HEK293T (cell line): ENCODE results near the gene LSM3.

ENCODE experiments used
- BHLHE40 ChIP-seq: fragments of 450-650 bp; IDR thresholded peaks from 2 replicates; pipeline ENCODE4 v1.6.1; 2016; ENCODE audit warnings: mild to moderate bottlenecking, moderate library complexity, borderline replicate concordance
- ELF4 ChIP-seq: fragments of 450-650 bp; IDR thresholded peaks from 2 replicates; pipeline ENCODE4 v1.6.1; 2017; ENCODE audit warnings: antibody characterized with exemption
- FOXM1 ChIP-seq: fragments of 450-650 bp; IDR thresholded peaks from 2 replicates; pipeline ENCODE4 v1.6.1; 2017; ENCODE audit warnings: mild to moderate bottlenecking, borderline replicate concordance
- TARDBP ChIP-seq: fragments of 450-650 bp; IDR thresholded peaks from 2 replicates; pipeline ENCODE4 v1.6.1; 2016

DNA sequence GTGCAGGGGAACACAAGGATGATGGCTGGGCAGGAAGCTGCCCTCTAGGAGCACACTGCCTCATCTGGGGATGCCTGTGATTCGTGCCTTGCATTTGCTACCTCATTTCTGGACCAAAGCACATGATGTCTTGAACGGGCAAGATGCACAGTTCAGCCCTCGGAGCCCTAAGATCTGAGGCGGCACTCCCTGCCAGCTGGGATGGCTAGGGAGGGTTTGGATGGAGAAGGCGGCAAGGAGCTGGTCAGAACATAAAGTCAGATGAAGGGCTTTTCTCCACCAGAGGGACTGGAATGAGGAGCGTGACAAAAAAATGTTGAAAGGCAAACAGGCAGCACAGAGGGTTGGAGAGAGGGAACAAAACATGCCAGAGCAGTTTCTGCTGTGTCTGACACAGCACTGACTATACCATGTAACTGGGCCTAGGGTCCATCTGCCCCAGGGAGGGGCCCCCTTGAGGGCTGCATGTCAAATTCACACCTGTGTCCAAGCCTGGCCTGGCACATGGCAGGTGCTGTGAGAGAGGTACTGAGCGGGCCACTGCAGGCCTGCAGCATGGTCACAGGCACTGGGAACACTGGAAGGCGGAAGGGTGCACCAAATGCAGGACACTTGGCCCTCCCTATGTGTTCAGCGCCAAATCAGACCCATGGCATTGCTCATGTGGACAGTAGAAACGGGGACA, 32.1 kb upstream of the LSM3 start:
- TF ChIP-seq ELF4 (no peak), TARDBP (no peak), FOXM1 (no peak), BHLHE40 (no peak)
